Transverse colon (tissue), 4 donors: Measurements from ENCODE around the gene TICRR.

ENCODE experiments used
- POLR2A ChIP-seq: fragments of 450-650 bp; IDR thresholded peaks from one replicate; pipeline ENCODE4 v1.6.1; 2016; ENCODE audit warnings: antibody characterized with exemption, mild to moderate bottlenecking, moderate library complexity
- POLR2AphosphoS5 ChIP-seq, 3 donors: sonication (generic); formaldehyde crosslinking; IDR thresholded peaks; one replicate each; pipeline ENCODE4 v1.6.1; 2016; ENCODE audit warnings: antibody characterized with exemption in 3 of 3
- TF ChIP-seq, protein P1 (sequence below), 5 experiments: fragments of 200-600 bp in 3 of 5; fragments of 450-650 bp in 2 of 5; sonication (generic) in 3 of 5; IDR thresholded peaks; 1 replicate in 2 of 5; 2 replicates in 3 of 5; pipeline ENCODE4 v1.5.1; 2016 to 2017; ENCODE audit warnings: antibody characterized with exemption in 5 of 5, inconsistent platforms in 3 of 5, mild to moderate bottlenecking in 2 of 5, moderate library complexity in 1 of 5

DNA sequence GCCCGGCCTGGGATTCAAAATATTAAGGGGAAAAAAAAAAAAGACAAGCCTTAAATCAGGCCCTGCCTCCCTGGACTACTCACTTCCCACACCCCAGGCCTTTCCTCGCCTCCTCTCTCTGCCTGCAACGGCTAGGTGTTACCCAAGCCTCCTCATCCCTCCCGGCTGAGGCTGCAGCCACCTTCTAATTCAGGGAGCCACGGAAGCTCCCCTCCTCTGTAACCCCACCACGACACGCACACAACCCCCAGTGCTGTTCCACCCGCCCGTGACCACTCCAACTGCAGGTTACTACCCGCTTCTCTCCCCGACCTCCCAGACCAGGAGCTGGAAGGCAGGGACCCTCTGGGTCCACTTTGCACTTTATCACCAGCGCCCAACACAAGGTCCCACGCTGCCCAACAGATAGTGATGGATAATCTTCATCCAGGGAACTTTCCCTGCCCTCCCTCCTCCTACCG, 79.1 kb downstream of the TICRR start:
- TF ChIP-seq, protein P1, sequence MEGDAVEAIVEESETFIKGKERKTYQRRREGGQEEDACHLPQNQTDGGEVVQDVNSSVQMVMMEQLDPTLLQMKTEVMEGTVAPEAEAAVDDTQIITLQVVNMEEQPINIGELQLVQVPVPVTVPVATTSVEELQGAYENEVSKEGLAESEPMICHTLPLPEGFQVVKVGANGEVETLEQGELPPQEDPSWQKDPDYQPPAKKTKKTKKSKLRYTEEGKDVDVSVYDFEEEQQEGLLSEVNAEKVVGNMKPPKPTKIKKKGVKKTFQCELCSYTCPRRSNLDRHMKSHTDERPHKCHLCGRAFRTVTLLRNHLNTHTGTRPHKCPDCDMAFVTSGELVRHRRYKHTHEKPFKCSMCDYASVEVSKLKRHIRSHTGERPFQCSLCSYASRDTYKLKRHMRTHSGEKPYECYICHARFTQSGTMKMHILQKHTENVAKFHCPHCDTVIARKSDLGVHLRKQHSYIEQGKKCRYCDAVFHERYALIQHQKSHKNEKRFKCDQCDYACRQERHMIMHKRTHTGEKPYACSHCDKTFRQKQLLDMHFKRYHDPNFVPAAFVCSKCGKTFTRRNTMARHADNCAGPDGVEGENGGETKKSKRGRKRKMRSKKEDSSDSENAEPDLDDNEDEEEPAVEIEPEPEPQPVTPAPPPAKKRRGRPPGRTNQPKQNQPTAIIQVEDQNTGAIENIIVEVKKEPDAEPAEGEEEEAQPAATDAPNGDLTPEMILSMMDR (IDR thresholded peaks at IDR 0.05), result no peak
- TF ChIP-seq POLR2A (no peak), POLR2AphosphoS5 (IDR thresholded peaks at IDR 0.05) (no peak)
